Immature natural killer cell (primary cell): Measurements from ENCODE around the gene CTNNA2. TPM values are rescaled to one million over a fixed set of nuclear protein-coding genes. Genes with fewer than 3 reads are reported as not detected.

Experiments used
- DNase-seq, 3 donors: peaks; one replicate each; pipeline ENCODE4 v3.0.0; 2022; ENCODE audit warnings: mixed read lengths in 1 of 3
- H3K27ac Mint-ChIP-seq, 6 donors: one replicate each; pipeline ENCODE4 v1.8.0; 2020; ENCODE audit warnings: mixed read lengths in 6 of 6, mild to moderate bottlenecking in 5 of 6, inconsistent platforms in 4 of 6, moderate library complexity in 3 of 6
- H3K27me3 Mint-ChIP-seq, 3 donors: one replicate each; pipeline ENCODE4 v1.8.0; 2020 to 2021; ENCODE audit warnings: low read depth in 3 of 3, mild to moderate bottlenecking in 3 of 3, mixed read lengths in 3 of 3, moderate library complexity in 3 of 3, inconsistent platforms in 1 of 3
- H3K36me3 Mint-ChIP-seq, 3 donors: one replicate each; pipeline ENCODE4 v1.8.0; 2020; ENCODE audit warnings: mixed read lengths in 3 of 3, inconsistent platforms in 2 of 3, mild to moderate bottlenecking in 2 of 3
- H3K4me1 Mint-ChIP-seq, 2 donors: one replicate each; pipeline ENCODE4 v1.8.0; 2020; ENCODE audit warnings: inconsistent platforms in 2 of 2, mild to moderate bottlenecking in 2 of 2, mixed read lengths in 2 of 2, moderate library complexity in 1 of 2
- H3K4me3 Mint-ChIP-seq, 5 donors: one replicate each; pipeline ENCODE4 v1.8.0; 2020; ENCODE audit warnings: mild to moderate bottlenecking in 5 of 5, mixed read lengths in 5 of 5, inconsistent platforms in 3 of 5, moderate library complexity in 3 of 5
- H3K9me3 Mint-ChIP-seq, 6 donors: one replicate each; pipeline ENCODE4 v1.8.0; 2020; ENCODE audit warnings: mild to moderate bottlenecking in 6 of 6, mixed read lengths in 6 of 6, inconsistent platforms in 4 of 6, moderate library complexity in 3 of 6
- polyA plus RNA-seq, 3 donors: library from polyadenylated mRNA; unstranded; fragments of 300-500 nt; fragmentation: Illumina TruSeq; gene quantifications; one replicate each; pipeline ENCODE4 v1.2.3, GENCODE V29; 2021

The CTNNA2 gene
- polyA plus RNA-seq, 3 donors from 2014 or later = not detected

- H3K27ac Mint-ChIP-seq = no peak overlapping the region
- no peak overlapping the region for H3K4me3 Mint-ChIP-seq
- peaks cover 4 to 35% (median 12%) of the 10 kb centered on the region in 6 donors for H3K9me3 Mint-ChIP-seq
- peaks cover 0 to 3% (median 2%) of the 10 kb centered on the region in 3 donors for H3K27me3 Mint-ChIP-seq
- DNase-seq = no peak
- no peaks in the 10 kb centered on the region for H3K36me3 Mint-ChIP-seq
- H3K4me1 Mint-ChIP-seq = no peaks in the 10 kb centered on the region
These were observed 439.8 kb downstream of the CTNNA2 start for GRCh38 chr2:79952616-79953015.

- no peaks in the 10 kb centered on the region for H3K4me1 Mint-ChIP-seq
- peaks cover 6 to 51% (median 21%) of the 10 kb centered on the region in 6 donors for H3K9me3 Mint-ChIP-seq
- H3K27ac Mint-ChIP-seq = no peak overlapping the region
- H3K36me3 Mint-ChIP-seq = peaks cover 0 to 3% (median 0%) of the 10 kb centered on the region in 3 donors
- H3K27me3 Mint-ChIP-seq = peaks cover 0 to 2% (median 0%) of the 10 kb centered on the region in 3 donors
- no peak for DNase-seq
- no peak overlapping the region for H3K4me3 Mint-ChIP-seq
These were observed 447.2 kb downstream of the CTNNA2 start for GRCh38 chr2:79960035-79960434.

GRCh38 chr2:79960519-79960918, 447.7 kb downstream of the CTNNA2 start:
- H3K4me3 Mint-ChIP-seq = no peak overlapping the region
- peaks cover 6 to 54% (median 21%) of the 10 kb centered on the region in 6 donors for H3K9me3 Mint-ChIP-seq

GRCh38 chr2:79964966-79965365, 452.1 kb downstream of the CTNNA2 start:
- Mint-ChIP-seq H3K36me3 (peaks cover 0 to 3% (median 0%) of the 10 kb centered on the region in 3 donors), H3K9me3 (peaks cover 8 to 58% (median 16%) of the 10 kb centered on the region in 6 donors), H3K4me1 (no peaks in the 10 kb centered on the region), H3K4me3 (no peak overlapping the region), H3K27me3 (peaks cover 0 to 2% (median 0%) of the 10 kb centered on the region in 3 donors), H3K27ac (no peak overlapping the region)
- DNase-seq = no peak

More at GRCh38 chr2:79960519-79960918, 447.7 kb downstream of the CTNNA2 start:
- Mint-ChIP-seq H3K27me3 (peaks cover 0 to 2% (median 0%) of the 10 kb centered on the region in 3 donors), H3K27ac (no peak overlapping the region), H3K4me1 (no peaks in the 10 kb centered on the region), H3K36me3 (peaks cover 0 to 3% (median 0%) of the 10 kb centered on the region in 3 donors)
- DNase-seq = no peak

- DNase-seq = no peak
- Mint-ChIP-seq H3K27me3 (peaks cover 0 to 2% (median 0%) of the 10 kb centered on the region in 3 donors), H3K36me3 (peaks cover 0 to 3% (median 0%) of the 10 kb centered on the region in 3 donors), H3K4me3 (no peak overlapping the region), H3K4me1 (no peaks in the 10 kb centered on the region), H3K9me3 (peaks cover 7 to 47% (median 15%) of the 10 kb centered on the region in 6 donors), H3K27ac (no peak overlapping the region)
These were observed 453.5 kb downstream of the CTNNA2 start for GRCh38 chr2:79966369-79966768.

GRCh38 chr2:79966882-79967281, 454.0 kb downstream of the CTNNA2 start:
- no peak for DNase-seq
- no peak overlapping the region for H3K4me3 Mint-ChIP-seq
- H3K36me3 Mint-ChIP-seq = peaks cover 0 to 3% (median 0%) of the 10 kb centered on the region in 3 donors
- H3K4me1 Mint-ChIP-seq = no peaks in the 10 kb centered on the region
- peaks cover 0 to 2% (median 0%) of the 10 kb centered on the region in 3 donors for H3K27me3 Mint-ChIP-seq
- H3K9me3 Mint-ChIP-seq = peaks cover 7 to 45% (median 18%) of the 10 kb centered on the region in 6 donors
- H3K27ac Mint-ChIP-seq = no peak overlapping the region

GRCh38 chr2:79971807-79972206, 459.0 kb downstream of the CTNNA2 start:
- Mint-ChIP-seq H3K4me3 (no peak overlapping the region), H3K36me3 (peaks cover 0 to 3% (median 0%) of the 10 kb centered on the region in 3 donors), H3K27ac (no peak overlapping the region), H3K4me1 (no peaks in the 10 kb centered on the region), H3K27me3 (peaks cover 0 to 1% (median 0%) of the 10 kb centered on the region in 3 donors), H3K9me3 (peaks cover 7 to 42% (median 12%) of the 10 kb centered on the region in 6 donors)
- no peak for DNase-seq

GRCh38 chr2:79972661-79973060, 459.8 kb downstream of the CTNNA2 start:
- DNase-seq = no peak
- H3K27ac Mint-ChIP-seq = no peak overlapping the region
- no peak overlapping the region for H3K4me3 Mint-ChIP-seq
- H3K9me3 Mint-ChIP-seq = peaks cover 7 to 36% (median 11%) of the 10 kb centered on the region in 6 donors
- peaks cover 0 to 3% (median 0%) of the 10 kb centered on the region in 3 donors for H3K27me3 Mint-ChIP-seq
- H3K4me1 Mint-ChIP-seq = no peaks in the 10 kb centered on the region
- H3K36me3 Mint-ChIP-seq = peaks cover 0 to 3% (median 0%) of the 10 kb centered on the region in 3 donors

GRCh38 chr2:79975791-79976565, 463.1 kb downstream of the CTNNA2 start:
- Mint-ChIP-seq H3K27ac (no peak overlapping the region), H3K27me3 (peaks cover 0 to 6% (median 0%) of the 10 kb centered on the region in 3 donors), H3K4me1 (no peaks in the 10 kb centered on the region), H3K36me3 (peaks cover 0 to 3% (median 0%) of the 10 kb centered on the region in 3 donors), H3K4me3 (no peak overlapping the region), H3K9me3 (peaks cover 6 to 45% (median 8%) of the 10 kb centered on the region in 6 donors)
- no peak for DNase-seq

GRCh38 chr2:79977792-79978191, 464.9 kb downstream of the CTNNA2 start:
- DNase-seq = no peak
- H3K4me1 Mint-ChIP-seq = no peaks in the 10 kb centered on the region
- H3K4me3 Mint-ChIP-seq = no peak overlapping the region
- peaks cover 0 to 7% (median 0%) of the 10 kb centered on the region in 3 donors for H3K27me3 Mint-ChIP-seq
- H3K36me3 Mint-ChIP-seq = peaks cover 0 to 3% (median 0%) of the 10 kb centered on the region in 3 donors
- H3K27ac Mint-ChIP-seq = no peak overlapping the region
- H3K9me3 Mint-ChIP-seq = peaks cover 4 to 35% (median 7%) of the 10 kb centered on the region in 6 donors

- H3K27me3 Mint-ChIP-seq = peaks cover 0 to 8% (median 0%) of the 10 kb centered on the region in 3 donors
- no peak overlapping the region for H3K4me3 Mint-ChIP-seq
- no peaks in the 10 kb centered on the region for H3K4me1 Mint-ChIP-seq
- no peak for DNase-seq
- peaks cover 0 to 29% (median 8%) of the 10 kb centered on the region in 6 donors for H3K9me3 Mint-ChIP-seq
- no peaks in the 10 kb centered on the region for H3K36me3 Mint-ChIP-seq
- no peak overlapping the region for H3K27ac Mint-ChIP-seq
These were observed 467.3 kb downstream of the CTNNA2 start for GRCh38 chr2:79980116-79980515.

- H3K36me3 Mint-ChIP-seq = no peaks in the 10 kb centered on the region
- no peak for DNase-seq
- H3K27me3 Mint-ChIP-seq = peaks cover 0 to 8% (median 0%) of the 10 kb centered on the region in 3 donors
- peaks cover 0 to 22% (median 5%) of the 10 kb centered on the region in 6 donors for H3K9me3 Mint-ChIP-seq
- no peak overlapping the region for H3K4me3 Mint-ChIP-seq
- H3K27ac Mint-ChIP-seq = no peak overlapping the region
- no peaks in the 10 kb centered on the region for H3K4me1 Mint-ChIP-seq
These were observed 468.0 kb downstream of the CTNNA2 start for GRCh38 chr2:79980816-79981215.

- no peak for DNase-seq
- no peaks in the 10 kb centered on the region for H3K36me3 Mint-ChIP-seq
- H3K9me3 Mint-ChIP-seq = peaks cover 0 to 20% (median 3%) of the 10 kb centered on the region in 6 donors
- H3K4me3 Mint-ChIP-seq = no peak overlapping the region
- H3K27me3 Mint-ChIP-seq = peaks cover 0 to 8% (median 0%) of the 10 kb centered on the region in 3 donors
- H3K4me1 Mint-ChIP-seq = no peaks in the 10 kb centered on the region
- no peak overlapping the region for H3K27ac Mint-ChIP-seq
These were observed 468.5 kb downstream of the CTNNA2 start for GRCh38 chr2:79981316-79981715.

- peaks cover 2 to 21% (median 5%) of the 10 kb centered on the region in 6 donors for H3K9me3 Mint-ChIP-seq
- no peaks in the 10 kb centered on the region for H3K4me1 Mint-ChIP-seq
- no peak overlapping the region for H3K4me3 Mint-ChIP-seq
- H3K36me3 Mint-ChIP-seq = no peaks in the 10 kb centered on the region
- no peak for DNase-seq
- peaks cover 0 to 8% (median 0%) of the 10 kb centered on the region in 3 donors for H3K27me3 Mint-ChIP-seq
- H3K27ac Mint-ChIP-seq = no peak overlapping the region
These were observed 469.6 kb downstream of the CTNNA2 start for GRCh38 chr2:79982445-79982844.
